NCI-H1092 treated with DMSO at 0.1 percent for 48 hours (cell line): Measurements from ENCODE around the gene SIAE.

Source experiments
- DNase-seq: peaks from one replicate; lab custom pipeline; 2025; lab: John Stamatoyannopoulos, UW

SIAE gene, protein sequence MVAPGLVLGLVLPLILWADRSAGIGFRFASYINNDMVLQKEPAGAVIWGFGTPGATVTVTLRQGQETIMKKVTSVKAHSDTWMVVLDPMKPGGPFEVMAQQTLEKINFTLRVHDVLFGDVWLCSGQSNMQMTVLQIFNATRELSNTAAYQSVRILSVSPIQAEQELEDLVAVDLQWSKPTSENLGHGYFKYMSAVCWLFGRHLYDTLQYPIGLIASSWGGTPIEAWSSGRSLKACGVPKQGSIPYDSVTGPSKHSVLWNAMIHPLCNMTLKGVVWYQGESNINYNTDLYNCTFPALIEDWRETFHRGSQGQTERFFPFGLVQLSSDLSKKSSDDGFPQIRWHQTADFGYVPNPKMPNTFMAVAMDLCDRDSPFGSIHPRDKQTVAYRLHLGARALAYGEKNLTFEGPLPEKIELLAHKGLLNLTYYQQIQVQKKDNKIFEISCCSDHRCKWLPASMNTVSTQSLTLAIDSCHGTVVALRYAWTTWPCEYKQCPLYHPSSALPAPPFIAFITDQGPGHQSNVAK

GRCh38 chr11:124673333-124674167, at the start of gene SIAE, which contains the start of gene SPA17:
Gene SIAE (minus strand): TSS chr11:124673739. CDS start chr11:124673708, 31 bp downstream.
Gene SPA17 (plus strand): TSS chr11:124673904. CDS start chr11:124675265, 1,361 bp downstream.
- peak; percentile 95 for DNase-seq

DNA sequence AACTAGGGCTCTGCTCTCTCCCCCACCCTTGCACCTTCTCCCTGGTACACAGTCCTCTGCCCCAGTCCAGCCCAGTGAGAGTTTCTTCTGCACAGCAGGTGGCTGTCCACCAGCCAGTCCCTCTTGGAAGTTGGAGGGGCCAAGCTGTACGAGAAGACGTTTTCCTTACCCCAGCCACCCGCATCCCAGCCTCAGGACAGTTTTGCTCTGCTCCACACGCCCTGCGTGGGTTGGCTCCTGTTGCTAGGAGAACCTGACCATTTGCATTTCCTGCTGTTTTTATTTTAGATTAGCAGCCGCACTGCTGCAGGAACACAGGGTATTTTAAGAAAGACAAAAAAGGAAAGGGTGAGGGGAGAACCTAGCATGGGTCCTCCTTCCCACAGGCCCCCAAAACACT, 48.6 kb upstream of the SIAE start:
- no peak for DNase-seq

DNA sequence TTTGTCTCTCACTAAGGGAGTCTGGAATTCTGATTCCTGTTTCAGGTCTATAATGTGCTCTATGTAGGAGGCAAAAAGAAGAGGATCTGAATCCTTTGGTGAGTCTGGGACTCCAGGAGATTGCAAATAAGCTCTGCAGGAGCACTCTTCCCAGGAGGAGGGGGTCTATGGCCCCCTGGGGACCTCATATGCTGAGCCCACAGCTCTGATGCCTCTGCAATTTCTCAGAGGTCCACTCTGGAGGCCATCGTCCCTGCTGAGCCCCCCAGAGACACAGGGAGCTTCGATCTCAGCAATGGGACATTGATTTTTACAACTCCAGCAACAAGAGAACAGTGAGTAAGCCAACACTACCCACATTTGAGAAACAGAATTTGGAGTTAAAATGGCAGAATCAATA, 46.0 kb upstream of the SIAE start:
- DNase-seq, result no peak

DNA sequence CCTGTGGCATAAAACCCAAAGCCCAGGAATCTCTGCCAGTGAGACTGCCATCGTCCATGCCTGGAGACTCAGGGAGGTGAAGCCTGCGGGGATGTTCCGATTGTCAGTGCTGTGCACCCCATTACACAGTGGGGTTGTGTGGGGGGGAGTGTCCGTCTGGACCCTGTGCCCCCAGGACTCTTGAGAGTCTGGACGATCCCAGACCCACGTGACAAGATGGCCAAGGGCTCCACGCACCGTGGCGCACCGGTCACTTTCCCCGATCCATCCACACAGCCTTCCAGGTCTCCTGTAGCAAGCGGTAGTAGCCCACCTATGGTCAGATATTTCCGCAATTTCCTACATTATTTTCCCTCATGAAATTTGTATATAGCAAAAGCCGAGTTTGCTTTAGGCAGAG, 45.3 kb upstream of the SIAE start:
- DNase-seq, result no peak

GRCh38 chr11:124717786-124718651, 44.5 kb upstream of the SIAE start:
- peak; percentile 55 for DNase-seq

DNA sequence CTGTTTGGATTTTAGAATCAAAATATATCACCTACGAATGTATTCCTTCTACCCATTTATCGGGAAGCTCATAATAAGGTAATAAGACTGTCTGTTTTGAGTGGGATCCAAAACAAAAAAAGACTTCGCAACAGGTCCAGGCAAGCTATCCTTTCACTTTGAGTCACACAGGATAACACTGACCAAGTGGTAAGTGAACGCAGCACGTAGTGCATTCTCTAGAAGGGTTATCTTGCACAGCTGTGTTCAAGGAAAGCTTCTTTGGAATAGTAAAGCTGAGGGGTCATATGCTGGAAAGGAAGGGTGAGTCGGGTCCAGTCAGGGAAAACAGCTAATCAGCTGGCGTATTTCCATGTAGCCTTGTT, 43.9 kb upstream of the SIAE start:
- no peak for DNase-seq

GRCh38 chr11:124716591-124716990, 43.1 kb upstream of the SIAE start:
- DNase-seq, result no peak

- DNase-seq, result no peak
Measured at GRCh38 chr11:124712392-124712791, 38.9 kb upstream of the SIAE start.

DNA sequence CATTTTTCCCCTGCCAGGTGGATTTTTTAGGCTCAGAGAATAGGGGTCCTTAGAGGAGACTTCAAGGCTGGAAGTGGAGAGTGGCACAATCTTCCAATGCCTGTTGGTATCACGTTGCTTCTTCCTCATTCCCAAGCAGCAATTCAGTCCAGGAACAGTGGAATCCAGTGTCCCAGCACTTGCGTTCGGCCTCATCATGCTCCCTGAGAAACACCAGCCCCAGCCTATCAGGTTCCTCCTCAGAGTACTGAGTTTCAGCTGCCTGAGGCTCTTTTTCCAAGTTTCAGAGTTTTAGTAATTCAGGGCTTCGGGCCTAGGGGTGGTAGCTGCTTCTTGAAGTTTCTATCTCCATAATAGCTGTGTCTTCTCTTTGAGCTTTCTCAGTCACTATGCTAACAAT, 34.3 kb upstream of the SIAE start:
- DNase-seq, result no peak

DNA sequence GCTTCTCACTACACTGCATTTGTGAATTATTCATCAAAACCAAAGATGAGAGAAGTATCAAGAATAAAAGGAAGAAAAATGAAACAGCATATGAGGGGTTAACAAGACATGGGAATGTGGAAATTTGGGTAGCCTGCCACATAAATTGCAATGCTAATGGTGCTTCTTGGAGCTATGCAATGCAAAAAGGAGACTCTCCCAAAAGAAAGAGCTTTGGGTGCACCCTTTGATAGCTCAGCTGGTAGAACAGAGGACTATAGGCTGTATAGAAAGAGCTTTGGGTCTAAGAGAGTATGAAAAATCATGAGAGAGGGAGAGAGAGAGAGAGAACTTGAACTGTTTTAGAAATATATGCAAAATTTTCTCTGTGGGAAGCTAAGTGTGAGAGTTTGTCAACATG, 26.5 kb upstream of the SIAE start:
- no peak for DNase-seq

GRCh38 chr11:124699547-124699946, 26.0 kb upstream of the SIAE start:
- no peak for DNase-seq

DNA sequence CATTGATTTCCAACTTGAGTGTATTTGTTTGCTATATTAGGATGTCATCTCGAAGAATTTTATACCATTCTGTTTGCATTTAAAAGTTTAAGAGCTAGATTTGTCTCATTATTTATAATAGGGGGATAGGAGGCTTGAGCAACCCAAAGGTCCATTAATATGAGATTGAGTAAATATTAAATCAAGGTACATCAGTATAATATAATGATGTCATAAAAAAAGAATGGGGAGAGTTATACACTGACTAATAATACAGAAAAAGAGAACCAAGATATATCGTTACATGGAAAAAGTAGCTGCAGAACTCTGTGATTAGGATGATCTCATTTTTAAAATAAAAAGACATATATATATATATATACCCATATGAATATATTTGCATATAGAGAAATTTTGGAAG, 19.6 kb upstream of the SIAE start:
- DNase-seq, result no peak

DNA sequence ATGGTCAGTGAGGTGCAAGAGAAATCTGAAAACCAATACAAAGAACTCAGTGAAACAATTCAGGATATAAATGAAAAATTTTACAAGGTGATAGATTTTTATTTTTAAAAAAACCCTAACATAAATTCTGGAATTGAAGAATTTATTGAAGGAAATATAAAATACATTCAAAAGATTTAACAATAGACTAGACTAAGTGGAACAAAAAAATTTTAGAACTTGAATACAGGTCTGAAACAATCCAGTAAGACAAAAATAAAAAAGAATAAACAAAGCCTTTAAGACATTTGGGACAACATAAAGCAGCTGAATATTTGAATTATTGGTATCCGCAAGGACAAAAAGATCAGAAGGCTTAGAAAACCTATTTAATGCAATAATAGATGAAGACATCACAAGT, 8.9 kb upstream of the SIAE start:
- no peak for DNase-seq

GRCh38 chr11:124681421-124681820, 7.9 kb upstream of the SIAE start:
- DNase-seq, result no peak

DNA sequence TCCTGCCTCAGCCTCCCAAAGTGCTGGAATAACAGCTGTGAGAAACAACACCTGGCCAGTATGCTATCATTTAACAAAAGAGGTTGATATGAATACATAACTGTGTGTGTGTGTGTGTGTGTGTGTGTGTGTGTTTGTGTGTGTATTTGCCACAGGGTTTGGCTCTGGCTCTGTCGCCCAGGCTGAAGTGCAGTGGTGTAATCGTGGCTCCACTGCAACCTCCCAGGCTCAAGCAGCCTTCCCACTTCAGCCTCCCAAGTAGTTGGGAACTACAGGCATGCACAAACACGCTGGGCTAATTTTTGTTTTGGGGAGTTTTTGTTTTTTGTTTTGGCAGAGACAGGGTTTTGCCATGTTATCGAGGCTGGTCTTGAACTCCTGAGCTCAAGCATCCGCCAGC, 4.9 kb upstream of the SIAE start:
- no peak for DNase-seq

- DNase-seq, result no peak
Measured at GRCh38 chr11:124676386-124676785, 2.8 kb upstream of the SIAE start.

DNA sequence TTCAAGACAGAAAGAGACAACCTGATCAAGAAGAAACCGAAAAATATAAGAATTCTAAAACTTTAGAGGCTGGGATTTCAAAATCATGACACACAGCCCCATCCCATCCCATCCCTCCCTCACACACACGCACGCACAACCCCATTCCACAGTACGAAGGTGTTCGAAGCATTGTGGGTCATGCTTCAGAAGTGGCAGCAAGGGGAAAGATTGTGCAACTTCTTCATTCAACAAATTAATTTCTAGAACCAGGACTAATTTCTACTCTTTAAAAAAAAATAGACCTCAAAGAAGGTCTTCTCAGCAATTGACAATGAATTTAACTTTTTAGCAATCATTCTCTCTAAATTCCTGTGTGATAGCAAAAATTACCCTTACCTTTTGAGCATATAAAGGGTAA, 1.0 kb upstream of the SIAE start:
- no peak for DNase-seq

DNA sequence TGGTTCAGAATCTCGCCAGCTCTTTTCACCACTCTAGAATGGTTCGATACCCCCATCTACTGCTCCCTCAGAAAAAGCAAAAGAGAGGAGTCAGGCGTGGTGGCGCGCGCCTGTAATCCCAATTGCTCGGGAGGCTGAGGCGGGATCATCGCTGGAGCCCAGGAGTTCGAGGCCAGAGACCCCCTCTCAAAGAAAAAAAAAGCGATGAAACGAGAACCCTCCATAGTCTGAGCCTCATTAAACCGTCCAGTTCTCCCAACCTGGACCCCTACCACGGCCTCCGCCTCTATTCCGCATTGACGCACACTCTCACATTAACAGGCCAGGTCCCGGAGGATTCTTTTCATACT, 604 bp upstream of the SIAE start:
- no peak for DNase-seq

DNA sequence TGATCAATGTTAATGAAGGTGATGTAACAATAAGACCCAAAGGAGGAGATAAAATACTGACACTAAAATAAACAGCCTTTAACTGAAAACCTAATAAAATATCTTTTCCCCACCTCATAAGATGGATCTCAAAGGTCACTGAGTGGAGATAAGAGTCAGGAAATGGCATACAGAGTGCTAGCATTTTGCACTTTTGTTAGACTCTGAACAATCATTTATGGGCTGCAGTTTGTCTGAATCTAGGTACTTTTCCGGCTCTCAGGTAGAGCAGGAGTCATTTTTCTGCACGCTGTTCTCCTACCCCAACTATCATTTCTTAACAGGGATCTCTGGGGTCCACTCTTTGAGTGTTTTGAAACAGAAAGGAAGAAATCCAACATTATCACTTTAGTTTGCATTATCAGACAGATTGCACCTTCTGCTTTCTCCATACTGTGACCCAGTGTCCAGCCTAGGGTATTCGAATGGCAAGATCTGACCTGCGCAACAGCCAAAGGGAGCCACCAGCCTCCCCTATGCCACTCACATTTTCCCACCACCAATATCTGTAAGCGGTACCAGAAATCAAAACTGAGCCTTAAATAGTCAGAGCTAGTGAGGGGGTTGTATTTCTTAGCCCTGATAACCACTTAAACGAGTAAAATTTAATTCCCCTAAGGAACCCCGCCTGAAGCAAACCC, 863 bp downstream of the SIAE start:
- DNase-seq, result no peak

DNA sequence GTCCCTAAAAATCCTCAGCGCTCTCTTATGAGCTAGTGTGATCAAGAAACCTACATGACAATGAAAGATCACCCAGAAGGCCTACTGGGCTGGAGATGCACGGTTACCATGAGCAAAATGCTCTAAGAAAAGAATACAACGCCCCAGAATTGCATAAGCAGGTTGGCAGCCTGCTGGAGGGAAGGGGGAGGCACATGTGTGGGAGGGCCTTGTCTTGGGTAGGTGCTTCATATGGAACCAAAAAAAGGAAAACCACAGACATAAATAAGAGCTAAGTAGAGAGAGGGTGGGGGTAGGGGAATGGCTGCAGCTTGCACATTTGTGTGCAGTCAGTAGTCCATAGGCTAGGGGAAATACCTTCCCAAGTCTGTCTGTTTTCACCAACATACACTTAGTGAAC, 2.8 kb downstream of the SIAE start:
- DNase-seq, result no peak

- peak; percentile 64 for DNase-seq
Measured at GRCh38 chr11:124669193-124669592, 4.3 kb downstream of the SIAE start.

GRCh38 chr11:124667601-124668000, 5.9 kb downstream of the SIAE start:
- no peak for DNase-seq
